PC-3 (cell line): ENCODE results near the gene JARID2. TPM values are rescaled to one million over a fixed set of nuclear protein-coding genes. Genes with fewer than 3 reads are reported as not detected.

ENCODE experiments used
- ATAC-seq: fragments of 200-7000 bp; cut with Tn5 transposase; 2 replicates; pipeline ENCODE4 v1.9.1; 2020; ENCODE audit warnings: mild to moderate bottlenecking, moderate library complexity
- BruUV-seq: library from RNA; stranded (reverse); fragments of 400-500 nt; replicated peaks from 2 replicates; lab custom pipeline; 2021; lab: Mats Ljungman, UMichigan
- CTCF ChIA-PET: fragments of 300-600 bp; sonication (Branson Sonifier 250); formaldehyde crosslinking; loops from one replicate; lab custom pipeline; 2022; ENCODE audit warnings: antibody characterized with exemption; lab: Charles Lee
- POLR2A ChIA-PET: fragments of 300-600 bp; sonication (Branson Sonifier 250); formaldehyde crosslinking; loops from one replicate; lab custom pipeline; 2022; ENCODE audit warnings: antibody characterized with exemption; ENCODE audit not compliant: unreplicated experiment; lab: Charles Lee
- DNase-seq: peaks from one replicate; pipeline ENCODE4 v3.0.0-alpha.2; 2015
- H2AFZ ChIP-seq: fragments of 300-600 bp; sonication (generic); 2 replicates; pipeline ENCODE4 v1.6.0; 2016; ENCODE audit warnings: antibody characterized with exemption, low read length
- H3F3A ChIP-seq: fragments of 300-600 bp; sonication (generic); one replicate; pipeline ENCODE4 v1.6.0; 2017; ENCODE audit warnings: antibody characterized with exemption, low read length, control low read depth, mild to moderate bottlenecking; ENCODE audit not compliant: unreplicated experiment
- H3K27ac ChIP-seq: fragments of 300-600 bp; sonication (generic); 2 replicates; pipeline ENCODE4 v1.5.1; 2016; ENCODE audit warnings: mild to moderate bottlenecking, low read length
- H3K27me3 ChIP-seq: fragments of 300-600 bp; sonication (generic); 2 replicates; pipeline ENCODE4 v1.6.1; 2016; ENCODE audit warnings: low read length, mixed read lengths
- H3K36me3 ChIP-seq: fragments of 300-600 bp; sonication (generic); 2 replicates; pipeline ENCODE4 v1.6.1; 2016; ENCODE audit warnings: low read depth, mixed run types, low read length, mixed read lengths
- H3K4me1 ChIP-seq: fragments of 300-600 bp; sonication (generic); 2 replicates; pipeline ENCODE4 v1.5.1; 2016; ENCODE audit warnings: low read length; ENCODE audit not compliant: insufficient read depth
- H3K4me2 ChIP-seq: fragments of 300-600 bp; sonication (generic); 2 replicates; pipeline ENCODE4 v1.6.0; 2016; ENCODE audit warnings: low read length
- H3K4me3 ChIP-seq: fragments of 300-600 bp; sonication (generic); 2 replicates; pipeline ENCODE4 v1.5.1; 2016; ENCODE audit warnings: mild to moderate bottlenecking, low read length, mixed read lengths
- H3K79me2 ChIP-seq: fragments of 300-600 bp; sonication (generic); 2 replicates; pipeline ENCODE4 v1.6.1; 2017; ENCODE audit warnings: low read length, mixed read lengths
- H3K9ac ChIP-seq: fragments of 300-600 bp; sonication (generic); 2 replicates; pipeline ENCODE4 v1.6.0; 2016; ENCODE audit warnings: mild to moderate bottlenecking, low read length
- H3K9me2 ChIP-seq: fragments of 300-600 bp; sonication (generic); replicated peaks from 2 replicates; pipeline ENCODE4 v1.6.1; 2016; ENCODE audit warnings: mixed run types, low read length, mixed read lengths
- H3K9me3 ChIP-seq: fragments of 300-600 bp; sonication (generic); 2 replicates; pipeline ENCODE4 v1.6.1; 2016; ENCODE audit warnings: low read length, mixed read lengths
- H4K20me1 ChIP-seq: fragments of 300-600 bp; sonication (generic); 2 replicates; pipeline ENCODE4 v1.6.1; 2016; ENCODE audit warnings: low read length, mixed read lengths
- EZH2 ChIP-seq: fragments of 300-600 bp; sonication (generic); IDR thresholded peaks from one replicate; pipeline ENCODE4 v1.6.1; 2017; ENCODE audit warnings: antibody characterized with exemption, mild to moderate bottlenecking, low read length; ENCODE audit not compliant: unreplicated experiment
- EZH2phosphoT487 ChIP-seq: fragments of 300-600 bp; sonication (generic); IDR thresholded peaks from 2 replicates; pipeline ENCODE4 v1.6.1; 2018; ENCODE audit warnings: mild to moderate bottlenecking, antibody characterized with exemption, low read length, borderline replicate concordance
- intact Hi-C: fragments of 100-400 bp; cut with micrococcal nuclease; formaldehyde crosslinking; loops from 2 replicates; pipeline ENCODE4 v1.9.0; 2023
- total RNA-seq: library from RNA; depleted of rRNA; stranded (reverse); fragments of >200 nt; gene quantifications from 2 replicates; pipeline ENCODE4 v1.2.3, GENCODE V29; 2014
- TF ChIP-seq, protein P1 (sequence below): fragments of 300-600 bp; sonication (generic); conservative IDR thresholded peaks from 2 replicates; pipeline ENCODE4 v1.5.1; 2017; ENCODE audit warnings: antibody characterized with exemption, low read depth, mild to moderate bottlenecking, low read length

The JARID2 gene
- total RNA-seq, 1 experiment from 2014 or later: 11.0 TPM

DNA sequence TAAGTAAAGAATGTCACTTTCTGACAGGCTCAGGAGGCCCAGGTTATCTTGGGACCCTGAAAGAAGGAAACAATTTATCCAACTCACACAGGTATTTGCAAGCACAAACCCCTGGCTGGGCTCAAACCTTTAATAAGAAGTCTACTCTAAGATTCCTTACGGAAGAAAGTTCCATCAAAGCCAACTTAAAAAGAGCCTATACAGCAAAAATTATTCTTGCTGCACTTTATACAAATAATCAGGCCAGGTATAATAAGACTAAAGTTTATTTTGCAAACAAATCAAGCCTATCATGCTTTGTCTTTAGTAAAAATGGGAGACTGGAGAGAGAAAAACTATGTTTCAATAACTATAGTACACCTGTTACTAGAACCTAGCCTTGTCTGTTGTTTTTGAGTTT is 314.8 kb downstream of the JARID2 start:
- Histone ChIP-seq H3K9me2 (no peaks in the 10 kb centered on the region), H3K4me1 (no peaks in the 10 kb centered on the region), H2AFZ (no peak overlapping the region), H3K4me2 (no peak overlapping the region), H3K36me3 (no peaks in the 10 kb centered on the region), H3F3A (no peaks in the 10 kb centered on the region), H3K79me2 (no peaks in the 10 kb centered on the region), H4K20me1 (no peaks in the 10 kb centered on the region), H3K4me3 (no peak overlapping the region), H3K27ac (no peak overlapping the region), H3K9me3 (no peaks in the 10 kb centered on the region), H3K27me3 (no peaks in the 10 kb centered on the region), H3K9ac (no peak overlapping the region)
- ATAC-seq (no peak), DNase-seq (no peak)
- intact Hi-C loops: no loop called here
- no TSS peak for BruUV-seq
- ChIA-PET POLR2A (no interaction called here), CTCF (no interaction called here)
- TF ChIP-seq EZH2 (no peak), EZH2phosphoT487 (no peak)
- TF ChIP-seq, protein P1, sequence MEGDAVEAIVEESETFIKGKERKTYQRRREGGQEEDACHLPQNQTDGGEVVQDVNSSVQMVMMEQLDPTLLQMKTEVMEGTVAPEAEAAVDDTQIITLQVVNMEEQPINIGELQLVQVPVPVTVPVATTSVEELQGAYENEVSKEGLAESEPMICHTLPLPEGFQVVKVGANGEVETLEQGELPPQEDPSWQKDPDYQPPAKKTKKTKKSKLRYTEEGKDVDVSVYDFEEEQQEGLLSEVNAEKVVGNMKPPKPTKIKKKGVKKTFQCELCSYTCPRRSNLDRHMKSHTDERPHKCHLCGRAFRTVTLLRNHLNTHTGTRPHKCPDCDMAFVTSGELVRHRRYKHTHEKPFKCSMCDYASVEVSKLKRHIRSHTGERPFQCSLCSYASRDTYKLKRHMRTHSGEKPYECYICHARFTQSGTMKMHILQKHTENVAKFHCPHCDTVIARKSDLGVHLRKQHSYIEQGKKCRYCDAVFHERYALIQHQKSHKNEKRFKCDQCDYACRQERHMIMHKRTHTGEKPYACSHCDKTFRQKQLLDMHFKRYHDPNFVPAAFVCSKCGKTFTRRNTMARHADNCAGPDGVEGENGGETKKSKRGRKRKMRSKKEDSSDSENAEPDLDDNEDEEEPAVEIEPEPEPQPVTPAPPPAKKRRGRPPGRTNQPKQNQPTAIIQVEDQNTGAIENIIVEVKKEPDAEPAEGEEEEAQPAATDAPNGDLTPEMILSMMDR: no peak

DNA sequence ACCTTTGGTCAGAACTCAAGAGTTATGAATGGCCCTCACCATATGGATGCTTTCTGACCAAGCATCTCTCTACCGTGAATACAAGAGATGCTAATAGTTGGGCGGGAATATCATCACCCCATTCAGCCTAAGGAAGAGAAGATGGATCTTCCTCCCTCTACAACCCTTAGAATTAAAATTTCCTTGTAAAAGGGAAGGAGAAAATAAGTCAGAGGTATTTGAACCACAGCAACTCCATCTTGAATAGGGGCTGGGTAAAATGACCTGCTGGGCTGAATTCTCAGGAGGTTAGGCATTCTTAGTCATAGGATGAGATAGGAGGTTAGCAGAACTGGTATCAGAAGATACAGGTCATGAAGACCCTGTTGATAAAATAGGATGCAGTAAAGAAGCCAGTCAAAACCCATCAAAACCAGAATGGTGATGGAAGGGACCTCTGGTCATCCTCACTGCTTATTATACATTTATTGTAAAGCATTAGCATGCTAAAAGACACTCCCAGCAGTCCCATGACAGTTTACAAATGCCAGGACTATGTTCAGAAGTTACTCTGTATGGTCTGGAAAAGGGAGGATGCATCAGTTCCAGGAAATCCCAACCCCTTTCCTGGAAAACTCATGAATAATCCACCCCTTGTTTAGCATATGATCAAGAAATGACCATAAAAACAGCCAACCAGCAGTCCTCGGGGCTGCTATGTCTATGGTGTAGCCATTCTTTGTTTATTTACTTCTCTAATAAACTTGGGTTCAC is 315.8 kb downstream of the JARID2 start:
- BruUV-seq: no TSS peak
- TF ChIP-seq, protein P1: no peak
- no peak for TF ChIP-seq EZH2
- TF ChIP-seq EZH2phosphoT487: no peak
- no peak overlapping the region for H2AFZ ChIP-seq
- ChIA-PET CTCF (no interaction called here), POLR2A (no interaction called here)
- H3F3A ChIP-seq: no peaks in the 10 kb centered on the region
- DNase-seq (no peak), ATAC-seq (no peak)
- H3K79me2 ChIP-seq: no peaks in the 10 kb centered on the region
- no peaks in the 10 kb centered on the region for H3K4me1 ChIP-seq
- H3K27me3 ChIP-seq: no peaks in the 10 kb centered on the region
- no peaks in the 10 kb centered on the region for H4K20me1 ChIP-seq
- H3K4me3 ChIP-seq: no peak overlapping the region
- H3K9me2 ChIP-seq: no peaks in the 10 kb centered on the region
- no peak overlapping the region for H3K9ac ChIP-seq
- no peak overlapping the region for H3K27ac ChIP-seq
- no peaks in the 10 kb centered on the region for H3K9me3 ChIP-seq
- intact Hi-C loops: no loop called here
- H3K36me3 ChIP-seq: no peaks in the 10 kb centered on the region
- no peak overlapping the region for H3K4me2 ChIP-seq

DNA sequence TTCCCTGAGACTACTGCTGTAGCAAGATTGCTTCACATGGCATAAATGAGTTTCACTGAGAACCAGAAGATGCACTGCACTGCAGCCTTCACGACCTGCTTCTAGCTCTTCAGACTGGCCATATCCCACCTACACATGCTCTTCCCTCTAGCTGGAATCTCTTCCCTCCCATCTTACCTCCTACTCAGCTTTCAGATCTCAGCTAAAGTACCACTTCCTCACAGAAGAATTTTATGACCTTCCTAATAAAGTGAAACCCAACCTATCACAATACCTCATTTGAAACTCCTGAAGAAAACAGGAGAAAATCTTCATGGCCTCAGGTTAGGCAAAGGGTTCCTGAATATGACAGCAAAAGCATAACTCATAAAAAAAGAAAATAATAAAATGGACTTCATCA is 317.1 kb downstream of the JARID2 start:
- Histone ChIP-seq H3K9me2 (no peaks in the 10 kb centered on the region), H2AFZ (no peak overlapping the region), H3F3A (no peaks in the 10 kb centered on the region), H4K20me1 (no peaks in the 10 kb centered on the region), H3K4me1 (no peaks in the 10 kb centered on the region), H3K4me2 (no peak overlapping the region), H3K27ac (no peak overlapping the region), H3K4me3 (no peak overlapping the region), H3K79me2 (no peaks in the 10 kb centered on the region), H3K36me3 (no peaks in the 10 kb centered on the region), H3K9ac (no peak overlapping the region), H3K27me3 (no peaks in the 10 kb centered on the region), H3K9me3 (no peaks in the 10 kb centered on the region)
- DNase-seq: no peak
- ChIA-PET CTCF (no interaction called here), POLR2A (no interaction called here)
- no peak for ATAC-seq
- intact Hi-C loops: no loop called here
- BruUV-seq: no TSS peak
- TF ChIP-seq EZH2: no peak
- TF ChIP-seq, protein P1: no peak
- TF ChIP-seq EZH2phosphoT487: no peak
